Stimulated activated CD4-positive, alpha-beta T cell treated with anti-CD3 and anti-CD28 coated beads, Interleukin-4, amount 100 ng/mL, for 1 hour (primary cell): ENCODE measurements around the gene DCTN3.
"Not testable (repeated sequence)": the region's sequence is repeated elsewhere in the genome, so short reads cannot be mapped to it uniquely, and the experiment has no call there.

ENCODE experiments used
- DNase-seq: peaks from one replicate; pipeline ENCODE4 v3.0.0-alpha.2; 2020

The DCTN3 gene

DNA sequence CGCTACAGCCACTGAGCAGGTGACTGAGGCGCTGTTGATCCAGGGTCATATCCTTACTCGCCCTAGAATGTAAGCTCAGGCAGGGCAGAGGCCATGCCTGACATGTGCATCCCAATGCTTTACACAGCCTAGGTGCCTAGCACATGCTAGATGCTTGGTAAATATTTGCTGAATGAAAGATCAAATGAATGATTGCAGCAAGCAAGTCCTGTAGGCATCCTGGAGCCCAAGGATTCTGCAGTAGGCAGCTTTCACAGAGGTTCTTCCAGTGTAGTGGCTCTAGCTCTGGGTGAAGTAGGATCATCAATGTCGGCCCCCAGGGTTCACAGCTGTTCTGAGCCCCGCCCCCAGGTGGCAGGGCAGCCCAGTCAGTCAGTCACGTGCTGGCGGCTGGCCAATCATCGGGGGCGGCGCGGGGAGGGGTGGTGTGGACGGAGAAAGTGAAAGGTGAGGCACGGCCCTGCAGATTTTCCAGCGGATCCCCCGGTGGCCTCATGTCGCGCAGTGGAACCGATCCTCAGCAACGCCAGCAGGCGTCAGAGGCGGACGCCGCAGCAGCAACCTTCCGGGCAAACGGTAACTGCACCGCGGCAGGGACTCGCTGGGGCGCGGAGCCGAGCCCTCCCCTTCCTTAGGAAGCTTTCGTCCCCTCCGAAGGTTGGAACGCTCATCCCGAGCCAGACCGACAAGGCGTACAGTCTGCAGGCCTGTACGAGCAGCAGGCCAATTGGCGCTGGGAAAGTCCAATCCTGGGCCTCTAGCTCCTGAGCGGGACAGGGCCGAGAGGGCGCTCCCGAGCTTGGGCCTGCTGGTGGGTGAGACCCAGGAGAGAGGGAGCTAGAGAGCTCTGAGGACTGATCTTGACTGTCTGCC lies 26.2 kb upstream of the DCTN3 start, which contains the start of gene GALT:
Gene GALT (plus strand): TSS at position 465 of the 873 bp plus-strand sequence. CDS start 30 bp downstream, at position 495.
- peak; percentile 98 for DNase-seq

- DNase-seq: no peak
Observed at GRCh38 chr9:34644766-34645314, 24.5 kb upstream of the DCTN3 start.

GRCh38 chr9:34642679-34643078 lies 22.4 kb upstream of the DCTN3 start:
- DNase-seq: no peak

DNA sequence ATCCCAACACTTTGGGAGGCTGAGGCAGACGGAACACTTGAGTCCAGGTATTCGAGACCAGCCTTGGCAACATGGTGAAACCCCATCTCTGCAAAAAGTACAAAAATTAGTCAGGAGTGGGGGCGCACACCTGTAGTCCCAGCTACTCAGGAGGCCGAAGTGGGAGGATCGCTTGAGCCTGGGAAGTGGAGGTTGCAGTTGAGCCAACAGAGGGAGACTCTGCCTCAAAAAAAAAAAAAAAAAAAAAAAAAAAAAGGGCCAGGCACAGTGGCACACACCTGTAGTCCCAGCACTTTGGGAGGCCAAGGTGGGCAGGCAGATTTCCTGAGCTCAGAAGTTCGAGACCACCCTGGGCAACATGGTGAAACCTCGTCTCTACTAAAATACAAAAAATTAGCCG lies 19.0 kb upstream of the DCTN3 start:
- DNase-seq: not testable (repeated sequence)

DNA sequence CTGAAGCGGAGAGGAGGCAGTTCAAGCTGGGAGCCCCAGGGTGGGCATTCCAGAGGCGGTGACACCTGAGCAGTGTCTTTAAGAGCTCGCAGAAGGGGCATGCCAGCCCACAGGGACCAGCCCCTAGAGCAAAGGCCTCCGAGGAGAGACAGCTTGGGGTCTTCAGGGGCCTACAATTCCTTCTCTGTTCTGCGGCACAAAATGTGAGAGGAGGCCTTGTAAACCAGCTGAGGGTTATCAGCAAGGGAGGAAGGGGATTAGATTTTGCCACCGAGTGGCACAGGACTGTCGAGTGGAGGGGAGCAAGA lies 17.8 kb upstream of the DCTN3 start:
- DNase-seq: no peak

- peak; percentile 94 for DNase-seq
Observed at GRCh38 chr9:34637356-34638137, 17.3 kb upstream of the DCTN3 start, which contains the start of gene SIGMAR1. Gene SIGMAR1, minus strand, starts transcription at chr9:34637787. Its CDS starts 90 bp downstream, at chr9:34637697.

- DNase-seq: peak; percentile 18
Observed at GRCh38 chr9:34636791-34637355, 16.6 kb upstream of the DCTN3 start.

- DNase-seq: no peak
Observed at GRCh38 chr9:34635556-34635955, 15.3 kb upstream of the DCTN3 start.

GRCh38 chr9:34634551-34635248 lies 14.4 kb upstream of the DCTN3 start:
- no peak for DNase-seq

DNA sequence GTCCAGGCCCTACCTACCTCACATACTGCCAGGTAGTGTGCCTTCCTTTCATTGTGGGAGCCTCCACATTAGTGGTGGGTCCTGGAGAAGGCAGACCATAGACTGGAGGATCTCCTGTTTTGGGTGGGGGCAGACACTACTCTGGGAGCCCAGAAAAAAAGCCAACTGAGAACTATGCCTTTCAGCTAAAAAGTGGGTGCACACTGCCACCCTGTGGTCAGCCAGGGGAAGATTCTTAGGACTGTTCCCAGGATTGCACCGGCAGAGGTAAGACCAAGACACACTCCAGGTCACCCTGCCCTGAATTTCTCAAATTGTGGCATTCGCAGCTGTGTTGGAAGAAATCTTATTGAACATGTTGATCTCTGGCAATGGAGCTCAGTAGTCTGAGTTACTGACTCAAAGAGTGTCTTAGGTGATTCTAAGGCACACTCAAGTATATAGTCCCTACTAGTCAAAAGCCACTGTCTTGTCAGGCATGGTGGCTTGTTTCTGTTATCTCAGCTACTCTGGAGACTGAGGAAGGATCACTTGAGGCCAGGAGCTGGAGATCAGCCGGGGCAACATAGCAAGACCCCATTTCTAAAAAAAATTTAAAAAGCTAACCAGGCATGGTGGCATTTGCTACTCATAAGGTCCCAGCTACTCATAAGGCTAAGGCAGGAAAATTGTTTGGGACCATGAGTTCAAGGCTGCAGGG lies 13.7 kb upstream of the DCTN3 start:
- DNase-seq: peak; percentile 76

GRCh38 chr9:34633166-34633565 lies 12.9 kb upstream of the DCTN3 start:
- no peak for DNase-seq

- DNase-seq: no peak
Observed at GRCh38 chr9:34630402-34631154, 10.3 kb upstream of the DCTN3 start.

DNA sequence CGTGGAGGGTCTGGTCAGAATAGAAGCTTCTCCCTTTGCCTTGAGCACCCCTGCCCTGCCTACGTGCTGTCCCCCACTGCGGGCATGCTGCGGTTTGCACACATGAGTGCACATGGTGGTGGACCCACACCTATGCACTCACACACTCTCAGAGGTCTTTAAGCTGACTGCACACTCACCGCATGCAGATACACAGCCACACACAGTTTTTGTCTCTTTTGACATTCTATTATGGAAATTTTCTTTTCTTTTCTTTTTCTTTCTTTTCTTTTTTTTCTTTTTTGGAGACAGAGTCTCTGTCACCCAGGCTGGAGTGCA lies 9.2 kb upstream of the DCTN3 start:
- no peak for DNase-seq

GRCh38 chr9:34628656-34629490 lies 8.6 kb upstream of the DCTN3 start, which contains the start of gene ARID3C:
Gene ARID3C, minus strand, starts transcription at chr9:34629066. Its CDS starts 1,052 bp downstream, at chr9:34628014.
- peak; percentile 58 for DNase-seq

DNA sequence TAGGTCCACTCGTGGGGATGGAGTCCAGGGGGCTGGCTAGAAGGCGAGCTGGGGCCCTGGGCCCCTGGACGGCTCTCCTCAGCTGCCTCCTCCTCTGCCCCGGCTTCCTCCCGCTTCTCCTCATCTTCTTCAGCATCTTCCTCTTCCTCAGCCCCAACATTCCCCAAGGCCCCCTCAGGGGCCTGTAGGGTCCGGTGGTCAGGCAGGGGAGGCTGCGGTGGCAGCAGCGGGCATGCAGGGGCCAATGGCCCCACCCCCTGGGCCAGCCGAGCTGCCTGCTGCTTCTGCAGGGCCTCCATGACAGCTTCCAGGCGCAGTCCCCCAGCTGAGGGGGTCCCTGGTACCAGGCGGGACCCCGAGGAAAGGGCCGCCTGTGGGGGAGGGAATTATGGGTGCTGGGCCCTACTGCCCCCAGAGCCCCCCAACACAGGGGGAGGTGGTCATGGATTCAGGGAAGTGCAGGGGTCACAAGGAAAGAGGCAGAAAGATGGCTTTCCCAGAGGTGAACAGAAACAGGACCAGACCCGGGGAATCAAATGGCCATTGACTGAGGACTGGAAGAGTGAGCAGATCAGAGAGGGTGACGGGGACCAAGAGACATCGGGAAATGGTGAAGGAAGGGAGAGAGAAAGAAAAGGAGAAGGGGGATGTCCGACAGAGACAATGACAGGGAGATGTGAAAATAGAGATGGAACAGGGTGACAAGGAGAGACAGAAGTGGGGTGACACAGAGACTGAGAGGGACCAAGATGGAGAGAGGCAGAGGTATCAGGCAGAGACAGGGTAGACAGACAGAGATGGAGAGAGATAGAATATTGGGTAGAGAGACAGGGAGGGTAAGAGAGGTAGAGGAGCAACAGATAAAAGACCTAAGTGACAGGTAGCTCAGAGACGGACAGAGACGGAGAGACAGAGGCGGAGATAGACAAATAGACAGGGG lies 7.7 kb upstream of the DCTN3 start:
- no peak for DNase-seq

- no peak for DNase-seq
Observed at GRCh38 chr9:34625186-34625486, 4.8 kb upstream of the DCTN3 start.

- no peak for DNase-seq
Observed at GRCh38 chr9:34624475-34625185, 4.3 kb upstream of the DCTN3 start.

- DNase-seq: no peak
Observed at GRCh38 chr9:34623374-34624235, 3.3 kb upstream of the DCTN3 start.
